ENCODE measurements around the gene MSANTD2.

The MSANTD2 gene

DNA sequence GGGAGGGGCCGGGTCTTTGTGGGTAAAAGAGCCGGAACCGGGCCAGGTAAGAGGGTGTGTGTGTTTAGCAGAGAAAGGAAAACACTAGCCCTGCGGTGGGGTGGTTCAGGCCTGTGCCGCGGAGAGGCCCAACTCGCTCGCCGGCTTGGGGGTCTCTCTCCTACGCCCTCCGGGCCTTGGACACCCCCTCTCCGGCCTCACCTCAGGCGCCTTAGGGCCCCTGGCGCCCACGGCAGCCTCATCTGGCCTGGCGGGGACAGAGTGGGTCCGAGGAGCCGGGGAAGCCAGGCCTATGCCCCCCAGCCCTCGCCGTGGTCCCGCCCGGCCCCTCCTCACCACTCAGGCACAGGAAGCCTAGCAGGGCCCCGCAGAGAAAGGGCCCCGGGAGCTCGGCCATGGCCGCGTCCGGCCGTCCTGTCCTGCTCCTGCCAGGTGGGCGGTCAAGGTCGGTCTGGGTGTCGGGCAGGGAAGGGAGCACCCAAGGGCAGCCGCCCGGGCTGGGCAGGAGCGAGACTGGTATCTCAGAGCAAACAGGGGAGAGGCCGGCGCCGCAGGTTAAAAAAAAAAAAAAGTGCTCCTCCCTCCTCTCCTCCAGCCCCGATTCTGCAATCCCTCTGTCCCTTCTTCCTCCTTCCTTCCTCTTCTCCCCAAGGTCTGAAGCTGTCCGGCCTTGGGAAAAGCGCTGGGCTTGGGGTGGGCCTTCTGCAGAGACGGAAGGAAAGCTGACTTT, 48.3 kb downstream of the MSANTD2 start, which contains the start of gene VSIG2:
Gene VSIG2 (minus strand): TSS at position 515 of the 730 bp plus-strand sequence. CDS start 118 bp downstream, at position 397.
- DNase-seq = no peak

DNA sequence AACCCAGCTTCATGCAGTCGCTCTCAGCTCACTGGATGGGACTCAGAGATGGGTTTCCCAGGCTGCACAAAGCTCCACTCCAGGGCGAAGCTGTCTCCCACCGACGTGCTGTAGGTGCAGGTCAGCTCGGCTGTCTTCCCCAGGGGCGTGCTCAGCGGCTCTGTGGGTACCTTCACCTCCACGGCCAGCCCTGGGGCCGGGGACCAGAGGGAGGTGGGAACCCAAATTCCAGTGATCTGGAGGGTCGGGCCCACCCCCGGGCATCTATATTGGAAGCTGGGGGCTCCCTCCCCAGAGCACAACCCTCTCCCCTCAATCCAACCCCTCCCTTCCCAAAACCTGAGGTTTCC, 48.8 kb downstream of the MSANTD2 start:
- no peak for DNase-seq

DNA sequence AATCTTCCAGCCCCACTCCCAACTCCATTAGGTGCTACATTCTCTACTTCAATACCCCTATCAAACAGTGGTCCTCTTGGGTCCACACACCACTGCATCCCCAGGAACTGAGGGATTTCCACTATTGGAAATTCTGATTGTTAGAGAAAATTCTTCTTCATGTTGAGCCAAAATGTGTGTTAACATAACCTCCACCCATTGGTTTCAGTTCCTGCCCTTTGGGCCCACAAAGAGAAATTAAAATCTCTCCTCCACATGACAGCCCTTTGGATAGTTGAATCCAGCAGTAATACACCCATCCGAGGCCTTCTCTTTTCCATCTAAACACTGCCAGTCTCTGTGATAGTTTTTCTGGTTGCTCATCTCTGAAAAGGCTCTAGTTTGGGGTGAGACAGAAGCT, 50.3 kb downstream of the MSANTD2 start:
- DNase-seq = no peak

DNA sequence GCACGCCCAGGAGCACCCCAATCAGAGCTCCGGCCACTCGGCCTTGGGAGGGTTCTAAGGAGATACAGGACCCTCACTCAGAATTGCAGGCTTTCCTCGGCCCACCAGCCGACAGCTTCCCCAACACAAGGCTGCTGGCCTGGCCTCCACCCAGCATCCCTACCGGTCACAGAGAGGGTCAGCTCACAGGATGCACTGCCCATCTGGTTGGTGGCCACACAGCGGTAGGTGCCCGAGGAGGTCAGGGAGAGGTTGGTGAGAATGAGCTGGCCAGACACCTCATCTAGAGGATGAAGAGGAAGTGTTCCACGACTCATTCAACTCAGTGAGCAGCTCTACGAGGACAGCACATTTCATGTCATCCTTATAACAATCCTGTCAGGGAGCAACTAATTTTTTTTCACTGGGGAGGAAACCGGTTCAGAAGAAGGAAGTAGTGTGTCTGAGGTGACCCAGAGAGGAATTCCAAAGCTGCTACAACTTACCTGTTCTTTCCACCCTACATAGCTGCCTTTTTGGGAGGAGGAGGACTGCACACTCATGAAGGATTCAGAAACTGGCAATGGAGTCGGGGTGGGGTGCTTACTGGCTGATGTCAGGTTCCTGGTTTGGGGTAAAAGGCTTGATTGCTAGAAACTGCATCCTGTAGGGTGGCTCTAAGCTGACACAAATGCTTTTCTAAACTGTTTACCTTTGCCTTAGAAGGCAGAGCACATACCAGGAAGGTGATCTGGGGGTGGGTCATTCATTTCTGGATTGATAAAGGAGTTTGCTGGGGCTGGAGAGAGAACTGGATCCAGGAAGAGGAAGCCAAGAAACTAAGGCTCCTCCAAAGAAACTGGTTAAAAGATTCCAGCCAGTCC, 51.5 kb downstream of the MSANTD2 start:
- DNase-seq = no peak

DNA sequence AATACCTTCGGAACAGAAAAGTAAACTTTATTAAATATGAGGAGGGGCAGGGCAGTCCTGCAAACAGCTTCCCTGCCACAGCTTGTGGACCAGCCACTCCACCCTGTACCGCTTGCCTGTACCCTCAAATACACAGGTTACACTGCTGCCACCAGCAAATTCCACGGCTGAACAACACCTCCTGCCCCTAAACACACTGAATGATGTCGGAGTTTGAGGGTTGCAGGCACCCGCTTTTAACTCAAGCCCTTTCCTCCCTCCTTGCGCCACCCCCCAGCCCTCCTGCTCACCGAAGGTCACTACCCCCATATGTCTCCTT, 52.1 kb downstream of the MSANTD2 start:
- no peak for DNase-seq

DNA sequence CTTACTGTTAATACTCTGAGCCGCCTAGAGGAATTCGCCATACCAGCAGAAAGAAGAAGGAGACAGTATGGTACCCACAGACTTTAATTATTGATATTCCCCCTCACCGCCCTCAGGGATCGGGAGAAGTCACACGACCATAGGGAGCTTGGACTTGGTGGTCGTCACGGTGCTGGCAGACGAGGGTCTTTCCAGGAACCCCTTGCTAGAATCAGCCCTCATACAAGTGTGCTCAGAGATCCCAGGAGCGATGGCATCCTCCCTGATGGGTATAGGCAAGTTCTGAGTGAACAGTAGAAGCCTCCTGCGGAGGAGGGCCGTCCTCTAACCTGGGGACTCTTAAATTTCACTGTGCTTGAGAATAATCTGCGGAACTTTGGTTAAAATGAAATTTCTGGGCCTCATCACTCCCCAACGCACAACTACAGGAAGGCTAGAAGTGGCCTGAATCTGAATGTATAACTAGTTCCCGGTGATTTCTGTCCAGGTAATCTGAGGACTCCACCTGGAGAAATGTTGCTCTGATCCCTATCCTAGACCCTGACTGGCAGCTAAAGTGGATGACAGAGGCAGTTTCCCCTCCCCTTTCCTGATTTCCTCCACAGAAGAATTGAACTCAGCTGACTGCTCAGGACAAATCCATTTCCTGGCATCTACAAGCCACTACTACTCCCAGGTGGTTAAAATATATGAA, 52.7 kb downstream of the MSANTD2 start:
- DNase-seq = no peak

DNA sequence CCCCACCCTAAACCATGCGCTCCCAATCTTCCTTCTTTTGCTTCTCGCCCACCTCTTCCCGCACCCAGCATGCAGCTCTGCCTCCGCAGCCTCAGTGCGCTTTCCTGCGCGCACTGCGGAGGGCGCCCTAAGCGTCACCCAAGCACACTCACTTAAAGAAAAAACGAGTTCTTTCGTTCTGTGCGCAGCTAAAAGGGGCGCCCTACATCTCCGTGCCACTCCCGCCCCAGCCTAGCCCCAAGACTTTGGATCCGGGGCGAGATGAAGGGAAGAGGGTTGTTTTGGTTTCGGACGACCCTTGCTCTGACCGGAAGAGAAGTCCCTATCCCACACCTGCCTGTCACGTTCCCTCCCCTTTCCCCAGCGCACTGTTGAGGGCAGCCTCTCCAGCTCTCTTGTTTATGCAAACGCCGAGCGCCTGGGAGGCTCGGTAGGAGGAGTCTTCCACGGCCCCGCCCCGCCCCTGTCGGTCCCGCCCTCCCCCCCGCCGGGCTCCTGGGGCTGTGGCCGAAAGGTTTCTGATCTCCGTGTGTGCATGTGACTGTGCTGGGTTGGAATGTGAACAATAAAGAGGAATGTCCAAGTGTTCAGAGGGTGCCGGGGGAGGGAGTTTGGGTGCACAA, 53.5 kb downstream of the MSANTD2 start:
- DNase-seq = peak; percentile 85

DNA sequence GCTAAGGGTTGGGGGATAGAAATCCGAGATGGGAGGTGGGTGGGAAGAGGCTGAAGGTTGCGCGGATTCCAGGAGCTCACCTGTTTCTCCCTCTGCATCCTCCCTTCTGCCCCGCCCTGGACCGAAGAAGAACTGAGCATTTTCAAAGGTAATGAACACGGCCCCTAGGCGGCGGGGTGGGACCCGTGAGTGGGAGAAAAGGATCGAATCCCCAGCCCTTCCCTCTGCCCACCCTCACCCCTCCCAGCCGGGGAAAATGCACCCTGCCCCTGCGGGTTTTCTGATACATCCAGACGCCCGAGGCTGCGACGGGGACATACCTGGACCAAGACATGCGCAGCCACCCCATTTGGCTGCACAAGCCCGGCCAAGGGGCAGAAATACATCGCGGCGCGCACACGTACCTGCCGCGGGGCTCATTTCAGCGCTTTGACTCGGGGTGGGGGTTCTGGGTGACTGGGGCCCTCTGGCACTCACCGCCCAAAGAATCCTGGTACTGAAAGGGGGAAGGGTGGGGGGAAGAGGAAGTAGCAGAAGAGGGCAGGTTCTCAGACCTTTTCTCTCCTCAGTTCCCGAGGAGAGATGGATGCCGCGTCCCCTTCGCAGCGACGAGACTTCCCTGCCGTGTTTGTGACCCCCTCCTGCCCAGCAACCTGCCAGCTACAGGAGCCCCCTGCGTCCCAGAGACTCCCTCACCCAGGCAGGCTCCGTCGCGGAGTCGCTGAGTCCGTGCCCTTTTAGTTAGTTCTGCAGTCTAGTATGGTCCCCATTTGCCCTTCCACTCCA, 54.2 kb downstream of the MSANTD2 start:
- DNase-seq = peak; percentile 44

DNA sequence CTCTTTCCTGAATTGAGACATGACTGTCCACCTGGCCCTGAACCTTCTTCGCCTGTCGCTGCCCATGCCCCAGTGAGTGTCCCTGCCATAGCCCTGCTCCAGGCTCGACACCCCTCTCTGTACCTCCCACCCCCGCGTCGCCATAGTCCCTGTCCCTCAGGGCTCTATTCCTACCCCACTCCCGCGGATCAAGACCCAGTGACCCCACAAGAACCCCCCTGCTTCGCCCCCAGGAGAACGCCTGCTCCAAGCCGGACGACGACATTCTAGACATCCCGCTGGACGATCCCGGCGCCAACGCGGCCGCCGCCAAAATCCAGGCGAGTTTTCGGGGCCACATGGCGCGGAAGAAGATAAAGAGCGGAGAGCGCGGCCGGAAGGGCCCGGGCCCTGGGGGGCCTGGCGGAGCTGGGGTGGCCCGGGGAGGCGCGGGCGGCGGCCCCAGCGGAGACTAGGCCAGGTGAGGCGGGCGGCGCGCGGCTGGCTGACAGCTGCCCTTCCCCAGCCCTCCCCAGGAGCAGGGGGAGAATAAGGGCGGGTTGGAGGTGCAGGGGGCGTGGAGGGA, 54.9 kb downstream of the MSANTD2 start:
- DNase-seq = no peak

DNA sequence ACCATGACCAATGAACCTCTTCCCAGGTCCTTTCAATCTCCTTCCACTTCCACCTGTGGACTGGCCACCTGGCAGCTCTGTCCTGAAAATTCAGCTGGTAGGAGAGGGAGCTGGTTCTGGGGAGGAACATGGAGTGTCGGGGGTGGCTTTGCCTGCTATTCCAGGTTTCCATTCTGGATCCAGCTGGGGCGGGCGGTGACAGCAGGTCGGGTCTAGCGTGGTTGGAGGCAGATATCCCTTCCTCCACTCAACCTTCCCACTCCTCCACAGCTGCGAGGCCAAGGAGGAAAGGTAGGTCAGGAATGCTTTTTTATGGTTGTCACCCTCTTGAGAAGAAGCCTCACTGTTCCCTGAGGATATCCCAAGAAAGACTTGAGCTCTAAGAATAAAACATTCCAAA, 57.2 kb downstream of the MSANTD2 start:
- DNase-seq = no peak

DNA sequence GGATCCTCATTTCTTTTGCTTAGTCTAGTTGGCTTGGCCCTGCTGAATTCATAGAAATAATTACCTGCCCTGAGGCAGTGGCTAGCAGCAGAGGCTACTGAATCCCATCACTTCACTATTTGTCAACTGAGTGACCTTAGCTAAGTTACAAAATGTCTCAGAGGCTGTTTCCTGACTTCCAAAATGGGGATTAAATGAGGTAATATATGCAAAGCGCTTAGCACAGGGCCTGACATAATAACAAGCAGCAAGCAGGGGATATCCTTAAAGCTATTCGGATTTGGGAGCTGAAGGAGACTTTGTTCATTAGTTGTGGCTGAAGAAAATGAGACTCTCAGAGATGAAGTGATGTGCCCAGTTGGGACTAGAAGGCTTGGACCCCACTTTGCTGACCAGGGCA, 57.7 kb downstream of the MSANTD2 start:
- no peak for DNase-seq

DNA sequence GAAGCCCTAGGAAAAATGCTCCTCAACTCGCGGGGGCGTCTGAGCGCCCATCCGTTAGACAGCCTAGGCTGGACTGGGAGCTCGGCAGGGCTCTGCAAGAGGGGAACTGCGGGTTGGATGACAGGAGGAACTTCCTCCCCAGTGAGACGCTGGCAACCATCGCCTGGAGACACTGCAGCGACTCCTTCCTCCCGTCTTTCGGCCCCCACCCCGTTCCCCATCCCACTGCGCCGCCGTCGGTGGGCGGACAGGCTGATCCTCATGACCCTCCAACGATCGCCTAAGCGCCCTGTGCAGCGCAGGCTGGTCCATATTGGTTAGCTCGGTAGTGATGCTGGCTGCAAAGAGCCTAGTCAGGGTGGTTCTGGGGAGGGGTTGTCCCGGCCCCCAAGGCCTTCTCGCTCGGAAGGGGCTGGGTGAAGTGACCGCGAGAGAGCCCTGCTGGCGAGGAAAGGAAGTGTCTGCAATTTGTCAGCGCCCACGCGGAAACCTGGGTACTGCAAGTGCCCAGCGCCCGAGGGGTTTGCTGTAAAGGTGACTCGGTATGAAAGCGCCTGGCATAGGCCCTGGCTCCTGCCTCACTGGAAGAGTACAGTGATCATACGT, 59.8 kb downstream of the MSANTD2 start:
- peak; percentile 64 for DNase-seq

DNA sequence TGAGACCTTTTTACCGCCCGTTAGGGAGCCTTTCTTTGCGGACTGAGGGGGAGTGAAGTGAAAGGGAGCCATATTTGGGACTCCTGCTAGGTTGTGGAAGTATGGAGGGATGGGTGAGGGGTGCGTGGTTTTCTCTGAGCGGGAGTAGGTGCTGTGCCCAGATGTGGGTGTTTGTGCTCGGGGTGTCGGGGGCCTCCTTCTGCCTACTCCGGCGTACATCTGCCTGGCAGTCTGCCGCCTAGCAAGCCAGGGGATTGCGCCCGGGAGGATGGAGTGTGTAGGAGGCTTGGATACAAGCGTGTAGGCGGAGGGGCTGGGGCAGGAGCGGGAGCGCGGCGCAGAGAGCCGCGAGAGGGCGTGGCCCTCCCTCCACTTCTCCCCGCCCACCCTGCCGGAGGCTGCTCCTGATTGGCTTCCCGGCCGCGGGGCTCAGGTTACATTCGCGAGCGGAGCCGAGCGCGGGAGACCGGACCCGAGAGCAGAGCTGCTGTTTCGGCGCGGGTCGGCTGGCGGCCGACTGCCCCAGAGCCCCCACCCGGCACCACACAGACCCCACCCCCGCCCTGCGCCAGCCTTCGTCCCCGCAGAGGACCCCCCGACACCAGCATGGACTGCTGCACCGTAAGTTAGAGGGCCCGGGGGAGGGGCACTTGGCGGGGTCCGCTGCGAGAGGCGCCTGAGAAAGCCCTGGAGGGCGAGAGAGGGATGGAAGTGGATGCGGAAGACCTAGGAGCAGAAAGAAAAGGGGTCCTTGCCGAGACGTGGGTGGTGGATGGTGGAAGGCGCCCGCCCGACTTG, 60.5 kb downstream of the MSANTD2 start, which contains the start of gene NRGN:
Gene NRGN (plus strand): TSS at position 464 of the 798 bp plus-strand sequence. CDS start 143 bp downstream, at position 607.
- peak; percentile 85 for DNase-seq

DNA sequence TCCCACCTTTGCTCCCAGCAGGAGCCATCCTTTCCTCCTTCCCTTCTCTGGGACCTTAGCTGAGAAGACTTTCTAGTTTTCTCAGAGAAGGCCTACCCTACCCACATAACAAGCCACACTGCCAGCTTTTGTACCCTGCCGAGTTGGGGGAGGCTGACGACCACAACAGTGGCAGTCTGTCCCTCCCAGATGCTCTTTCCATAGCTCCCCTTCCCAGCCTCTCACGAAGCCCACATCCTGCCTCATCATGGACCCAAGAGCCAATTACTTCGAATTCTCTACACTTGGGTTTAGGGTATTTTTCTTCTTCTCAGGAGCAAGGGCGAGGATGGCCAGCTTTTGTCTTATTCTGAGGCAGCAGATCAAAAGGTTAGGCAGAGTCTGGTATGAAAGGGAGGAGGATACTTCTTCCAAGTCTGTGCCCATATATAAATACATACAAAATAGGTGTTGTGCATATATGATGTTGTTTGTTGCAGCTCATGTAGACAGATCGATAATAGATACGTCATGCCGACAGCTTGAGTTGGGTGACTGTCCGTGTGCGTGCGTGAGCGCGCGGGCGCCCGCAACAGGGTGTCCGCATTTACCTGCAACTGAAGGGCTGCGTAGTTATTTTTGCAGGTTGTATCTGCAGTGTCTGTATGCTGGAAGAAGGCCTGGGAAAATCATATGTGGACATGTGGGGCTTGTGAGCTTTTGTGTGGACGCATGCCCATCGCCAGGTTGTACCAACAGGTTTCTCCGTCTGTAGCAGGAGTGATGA, 61.3 kb downstream of the MSANTD2 start:
- DNase-seq = no peak

DNA sequence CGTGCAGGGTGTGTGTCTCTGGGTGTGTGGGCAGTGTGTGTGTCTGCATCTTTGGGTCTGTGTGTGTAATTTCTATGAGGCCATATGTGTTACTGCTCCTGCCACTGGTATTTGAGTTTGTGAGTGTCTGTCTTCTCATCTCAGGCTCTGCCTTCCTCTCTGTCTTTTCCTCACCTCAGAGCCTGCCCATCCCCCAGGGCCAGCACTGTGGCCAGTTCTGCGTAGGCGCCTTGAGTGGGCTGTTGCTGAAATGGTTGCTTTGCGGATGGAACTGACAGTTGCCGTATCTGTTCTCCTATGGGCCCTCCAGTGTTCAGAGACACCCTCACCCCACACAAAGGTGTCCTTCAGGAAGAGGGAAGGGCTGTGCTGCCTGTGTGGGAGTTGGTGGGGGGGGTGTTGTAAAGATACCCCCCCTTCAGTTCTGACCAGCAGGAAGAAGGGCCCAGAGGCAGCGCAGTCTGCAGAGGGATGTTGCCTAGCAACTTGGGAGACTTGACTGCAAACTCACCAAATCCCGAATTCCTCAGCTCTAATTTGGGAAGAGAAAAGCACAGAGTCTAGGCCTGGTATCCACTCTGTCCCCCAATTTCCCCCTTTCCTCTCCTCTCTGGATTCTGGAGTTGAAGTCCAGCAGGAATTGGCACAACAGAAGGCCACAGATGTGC, 62.4 kb downstream of the MSANTD2 start:
- DNase-seq = no peak

DNA sequence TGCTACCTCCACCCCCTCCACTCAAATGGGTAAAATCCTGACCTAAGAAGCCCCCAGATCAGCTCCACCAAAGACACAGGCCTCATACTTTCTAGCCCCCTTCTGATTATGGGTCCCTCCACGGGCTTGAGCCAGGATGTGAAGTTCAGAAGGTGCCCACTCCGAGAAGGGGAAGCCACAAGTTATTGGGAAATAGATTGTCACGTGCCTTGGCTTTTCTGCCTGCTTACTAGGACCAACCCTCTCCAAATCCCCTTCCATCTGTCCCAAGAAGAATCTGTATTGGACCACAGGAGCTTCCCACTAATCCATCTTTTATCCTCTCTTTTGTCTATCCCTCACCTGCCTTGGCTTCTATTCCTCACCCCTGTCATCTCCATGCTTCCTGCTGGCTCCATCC, 63.5 kb downstream of the MSANTD2 start:
- no peak for DNase-seq

DNA sequence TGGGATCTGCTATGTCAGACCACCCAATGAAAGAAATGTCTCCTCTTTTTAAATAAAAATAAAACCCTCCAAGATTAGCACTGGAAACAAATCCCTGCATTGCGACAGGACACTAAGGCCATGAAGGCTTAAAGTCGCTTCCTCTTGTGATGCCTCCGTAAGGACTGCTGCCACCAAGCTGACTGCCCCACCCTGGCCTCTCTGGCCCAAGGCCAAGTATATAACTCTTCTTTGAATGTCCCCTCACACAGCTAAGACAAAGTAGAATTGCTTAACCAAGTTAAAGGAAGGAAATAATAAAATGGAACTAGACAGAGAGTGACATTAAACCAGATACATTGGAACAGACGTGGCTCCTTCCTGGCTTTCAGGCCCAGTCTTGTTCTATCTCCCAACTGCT, 68.0 kb downstream of the MSANTD2 start:
- no peak for DNase-seq

DNA sequence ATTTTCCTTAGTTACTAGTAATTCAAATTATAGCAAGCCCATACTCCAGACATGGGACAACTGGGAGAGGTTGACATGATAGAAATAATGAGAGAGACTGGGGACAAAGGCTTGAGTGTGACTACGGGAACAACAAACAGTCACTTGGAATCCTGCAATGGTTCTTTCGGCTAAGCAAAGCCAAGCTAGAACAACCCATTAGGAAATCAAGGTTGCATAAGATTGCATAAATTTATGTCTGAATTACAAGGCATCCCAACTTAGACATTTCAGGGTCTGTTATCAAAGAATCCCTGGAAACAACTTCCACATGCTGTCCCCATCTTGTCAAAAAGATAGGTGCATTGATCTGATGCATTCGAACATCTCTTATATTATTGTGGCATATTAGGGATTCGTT, 70.6 kb downstream of the MSANTD2 start:
- no peak for DNase-seq

DNA sequence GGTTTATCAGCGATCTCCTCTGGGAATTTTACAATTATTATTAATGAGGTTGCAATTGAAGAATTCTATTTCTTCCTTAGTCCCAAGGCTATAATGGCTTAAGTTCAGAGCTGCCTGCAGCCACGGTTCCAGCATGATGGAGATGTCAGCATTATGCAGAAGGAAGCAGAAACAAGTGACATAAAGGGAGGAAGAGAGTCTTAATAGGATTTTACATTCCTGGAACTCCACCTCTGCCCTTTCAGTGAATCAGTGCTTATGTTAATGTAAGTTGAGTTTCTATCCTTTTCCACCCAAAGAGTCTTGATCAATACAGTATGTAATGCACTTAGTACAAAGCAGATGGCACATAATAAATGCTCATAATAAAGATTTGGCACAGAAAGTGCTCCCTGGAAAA, 72.1 kb downstream of the MSANTD2 start:
- DNase-seq = no peak

Data from CD4-positive, alpha-beta T cell treated with Interleukin-10 for 1 hour (primary cell).